GM18868 (cell line): Measurements from ENCODE around the gene CNKSR2.
A peak's percentile ranks its signal among the peaks of the same experiment; 100 is the strongest.

Experiments
- ATAC-seq: cut with Tn5 transposase; IDR thresholded peaks from one replicate; pipeline ENCODE4 v1.9.1; 2021; ENCODE audit warnings: mild to moderate bottlenecking, moderate library complexity; ENCODE audit not compliant: unreplicated experiment

CNKSR2 gene

GRCh38 chrX:21374163-21374993 lies at the start of gene CNKSR2:
Gene CNKSR2, plus strand, starts transcription at chrX:21374418. Its CDS starts 480 bp downstream, at chrX:21374898.
- ATAC-seq: peak; percentile 79

DNA sequence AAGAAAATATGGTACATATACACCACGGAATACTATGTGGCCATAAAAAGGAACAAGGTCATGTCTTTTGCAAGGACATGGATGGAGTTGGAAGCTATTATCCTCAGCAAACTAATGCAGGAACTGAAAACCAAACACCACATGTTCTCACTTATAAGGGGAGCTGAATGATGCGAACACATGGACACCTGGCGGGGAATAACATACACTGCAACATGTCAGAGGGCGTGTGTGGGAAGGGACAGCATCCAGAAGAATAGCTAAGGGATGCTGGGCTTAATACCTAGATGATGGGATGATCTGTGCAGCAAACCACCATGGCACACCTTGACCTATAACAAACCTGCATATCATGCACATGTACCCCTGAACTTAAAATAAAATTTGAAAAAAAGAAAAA lies 19.5 kb upstream of the CNKSR2 start:
- ATAC-seq: no peak

DNA sequence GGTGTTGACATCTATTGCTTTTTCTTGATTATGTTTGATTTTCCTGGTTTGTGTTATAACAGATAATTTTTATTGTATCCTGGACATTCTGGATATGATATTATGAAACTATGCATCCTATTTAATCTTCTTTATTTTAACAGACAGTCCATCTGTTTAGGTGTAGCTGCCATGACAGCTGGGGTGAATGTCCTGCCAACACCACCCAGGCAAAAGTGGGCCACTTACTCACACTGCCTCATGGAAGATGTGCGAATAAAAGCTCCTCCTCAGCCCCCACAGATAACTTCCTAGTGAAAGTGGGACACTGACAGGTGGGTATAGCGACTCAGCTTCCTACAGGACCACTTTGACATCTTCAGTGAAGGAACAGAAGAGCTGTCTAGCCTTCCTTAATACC lies 18.4 kb upstream of the CNKSR2 start:
- ATAC-seq: no peak

DNA sequence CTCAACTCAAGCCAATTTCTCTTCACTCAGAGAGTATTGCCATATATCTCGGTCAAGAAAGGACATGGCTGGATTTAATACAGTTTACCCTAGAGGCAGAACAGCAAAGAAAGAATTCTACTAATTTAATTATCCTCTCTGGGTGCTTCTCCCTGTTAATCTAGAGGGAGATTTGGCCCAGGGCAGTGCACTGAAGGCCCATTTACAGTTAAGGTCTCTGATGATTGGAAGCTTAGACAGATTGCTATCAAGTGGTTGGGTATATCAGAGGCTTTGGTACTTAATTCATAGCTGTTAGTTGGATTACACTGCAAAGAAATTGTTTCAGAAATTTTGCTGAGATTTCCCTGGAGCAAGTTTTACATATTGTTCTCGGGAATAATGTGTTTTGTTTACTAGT lies 4.6 kb upstream of the CNKSR2 start:
- ATAC-seq: no peak

DNA sequence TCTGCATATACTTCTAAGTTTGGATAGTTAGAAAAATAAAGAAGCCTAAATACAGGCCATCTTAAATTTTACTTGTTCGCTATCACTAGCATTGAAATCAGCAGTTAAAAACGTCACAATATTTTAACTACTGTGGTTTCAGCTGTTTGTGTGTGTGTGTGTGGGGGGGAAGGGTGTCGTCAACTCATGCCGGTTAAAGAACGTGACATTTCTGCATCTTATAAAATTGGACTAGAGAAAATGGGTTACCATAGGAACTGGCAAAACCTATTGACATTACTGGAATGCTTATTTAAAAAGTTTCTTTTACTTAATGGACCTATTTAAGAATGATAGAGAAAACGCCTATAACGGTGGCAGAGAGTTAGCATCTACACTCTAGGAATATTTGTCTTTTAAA lies 1.2 kb upstream of the CNKSR2 start:
- no peak for ATAC-seq

- ATAC-seq: peak; percentile 34
These were observed 518 bp upstream of the CNKSR2 start for GRCh38 chrX:21373637-21374162.

DNA sequence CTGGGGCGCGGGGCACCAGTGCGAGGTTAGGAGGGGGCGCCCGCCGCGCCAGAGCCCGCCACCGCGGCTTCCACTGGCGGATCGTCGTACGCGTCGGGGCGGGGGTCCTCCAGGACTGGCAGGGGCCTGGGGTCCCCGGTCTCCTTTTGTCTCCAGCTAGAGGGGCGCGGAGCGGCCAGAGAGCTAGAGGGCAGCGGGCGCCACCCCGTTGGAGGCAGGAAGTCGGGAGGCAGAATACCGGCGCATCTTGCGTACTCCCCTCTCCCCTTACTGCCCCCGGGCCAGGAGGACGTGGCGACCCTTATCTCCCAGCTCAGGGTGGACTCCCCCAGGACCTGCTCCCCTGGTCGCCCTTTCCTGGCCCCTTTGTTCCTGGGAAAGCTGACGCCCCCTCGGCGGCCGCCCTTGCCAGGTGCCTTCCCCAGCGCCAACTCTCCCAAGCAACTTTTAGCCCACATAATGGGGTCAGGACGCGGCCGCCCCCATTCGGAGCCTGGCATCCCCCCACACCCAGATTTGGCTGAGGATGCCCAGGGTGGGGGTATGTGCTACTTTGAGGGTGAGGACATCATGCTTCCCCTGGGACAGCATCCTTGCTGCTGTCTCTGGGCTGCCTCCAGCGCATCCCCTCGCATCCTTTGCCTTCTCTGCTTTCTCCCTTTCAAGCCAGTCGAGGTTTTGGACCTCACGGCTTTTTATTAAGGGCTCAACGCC lies 933 bp downstream of the CNKSR2 start:
- ATAC-seq: peak; percentile 8

DNA sequence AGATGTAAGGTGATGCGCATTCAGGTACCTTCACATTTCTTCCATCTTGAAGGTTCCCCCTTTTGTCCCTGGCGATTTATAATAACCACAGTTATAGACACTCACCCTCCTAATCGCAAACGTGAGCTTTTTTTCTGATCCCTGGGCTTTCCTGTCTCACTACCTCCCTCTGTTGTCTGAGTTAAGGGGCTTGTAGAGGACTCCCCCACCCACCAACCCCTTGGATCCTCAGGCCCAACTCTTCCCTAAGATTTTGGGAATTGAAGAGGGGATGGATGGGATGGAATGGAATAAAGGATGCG lies 1.4 kb downstream of the CNKSR2 start:
- no peak for ATAC-seq

- no peak for ATAC-seq
These were observed 2.4 kb downstream of the CNKSR2 start for GRCh38 chrX:21376636-21377035.

DNA sequence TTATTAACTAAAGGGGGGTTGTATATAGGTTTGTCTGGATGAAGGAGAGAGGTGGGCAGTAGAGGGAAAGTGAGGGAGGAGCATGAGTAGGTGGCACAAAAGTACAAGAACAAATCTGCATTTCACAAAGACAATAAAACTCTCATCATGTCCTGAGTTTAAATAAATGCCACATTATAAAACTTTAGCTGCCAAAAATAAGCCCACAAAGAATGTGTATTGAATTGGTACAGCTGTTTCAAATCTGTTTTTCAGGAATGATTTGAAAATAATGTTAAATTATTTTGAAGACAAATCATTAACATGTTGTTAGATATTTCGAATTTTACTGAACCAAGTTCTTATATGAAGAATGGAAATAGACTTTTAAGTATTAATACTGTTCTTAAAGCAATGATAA lies 5.8 kb downstream of the CNKSR2 start:
- no peak for ATAC-seq

DNA sequence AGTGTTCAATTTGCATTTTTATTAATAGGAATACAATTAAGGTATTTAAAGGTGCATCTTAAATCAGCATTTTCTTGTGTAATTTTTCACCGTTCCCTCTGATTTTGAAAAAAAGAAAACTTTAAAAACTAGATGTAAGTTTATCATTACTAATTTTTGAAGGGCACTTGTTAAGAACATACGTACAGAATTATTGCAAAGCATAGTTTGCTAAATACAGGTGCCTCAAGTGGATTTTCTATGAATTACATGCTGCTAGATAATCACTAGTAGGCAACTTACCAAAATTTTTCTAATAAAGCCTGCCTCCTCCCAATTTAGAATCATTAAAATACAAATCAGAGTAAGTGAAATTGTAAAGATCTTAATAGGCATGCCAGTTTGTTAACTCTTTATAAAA lies 8.5 kb downstream of the CNKSR2 start:
- ATAC-seq: peak; percentile 57

- ATAC-seq: no peak
These were observed 9.3 kb downstream of the CNKSR2 start for GRCh38 chrX:21383546-21383945.

DNA sequence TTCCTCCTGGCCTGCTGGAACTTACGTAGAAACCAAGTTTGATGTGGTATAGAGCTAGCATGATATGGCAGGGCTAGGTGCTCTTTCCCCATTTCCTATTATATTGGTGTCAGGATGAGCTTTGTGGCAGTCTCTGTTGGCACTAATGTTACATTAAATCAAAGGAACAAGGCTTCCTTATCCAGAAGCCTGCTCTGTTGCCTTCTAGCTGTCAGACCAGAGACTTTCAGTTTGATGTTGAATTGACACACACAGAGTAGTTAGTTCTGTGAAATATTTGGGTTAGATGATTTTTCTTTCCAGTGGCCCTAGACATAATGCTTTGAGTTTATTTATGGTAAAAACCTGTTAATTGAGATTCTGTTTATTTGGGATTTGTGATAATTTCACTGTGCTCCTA lies 10.0 kb downstream of the CNKSR2 start:
- no peak for ATAC-seq

- no peak for ATAC-seq
These were observed 20.6 kb downstream of the CNKSR2 start for GRCh38 chrX:21394792-21395191.

- ATAC-seq: no peak
These were observed 24.2 kb downstream of the CNKSR2 start for GRCh38 chrX:21398426-21398825.

- ATAC-seq: no peak
These were observed 26.3 kb downstream of the CNKSR2 start for GRCh38 chrX:21400408-21401121.

GRCh38 chrX:21408307-21408706 lies 34.1 kb downstream of the CNKSR2 start:
- no peak for ATAC-seq

- no peak for ATAC-seq
These were observed 34.6 kb downstream of the CNKSR2 start for GRCh38 chrX:21408788-21409187.

DNA sequence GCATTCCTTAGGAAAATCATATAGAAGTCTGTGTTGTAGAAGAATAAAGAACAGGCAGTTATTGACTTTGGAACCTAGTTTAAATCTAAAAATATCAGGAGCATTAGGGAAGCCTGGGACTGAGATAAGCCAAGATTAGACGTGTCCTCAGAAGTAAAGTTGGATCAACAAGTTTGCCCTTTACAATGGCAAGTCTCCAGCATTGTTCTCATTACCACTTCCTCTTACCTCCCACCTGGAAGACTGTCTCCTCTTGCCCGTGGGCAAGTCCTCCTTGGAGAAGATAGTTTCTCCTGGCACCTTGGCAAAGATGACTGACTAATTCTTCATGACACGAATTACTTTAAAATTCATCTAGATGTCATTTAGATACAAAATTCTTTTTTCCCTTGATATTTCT lies 37.8 kb downstream of the CNKSR2 start:
- ATAC-seq: no peak

- no peak for ATAC-seq
These were observed 38.7 kb downstream of the CNKSR2 start for GRCh38 chrX:21412883-21413282.

- ATAC-seq: no peak
These were observed 52.9 kb downstream of the CNKSR2 start for GRCh38 chrX:21427086-21427485.

- no peak for ATAC-seq
These were observed 62.8 kb downstream of the CNKSR2 start for GRCh38 chrX:21437036-21437435.
